SK-N-MC (cell line): ENCODE results near the gene PANK2.

Experiments used
- EZH2 ChIP-seq: fragments of 200-600 bp; sonication (generic); IDR thresholded peaks from one replicate; pipeline ENCODE4 v1.6.1; 2017; ENCODE audit warnings: antibody characterized with exemption
- FOXP2 ChIP-seq: optimal IDR thresholded peaks from 2 replicates; pipeline ENCODE3; 2011; ENCODE audit warnings: mild to moderate bottlenecking, moderate library complexity; ENCODE audit not compliant: insufficient read depth; ENCODE audit errors: extremely low read length, control extremely low read depth
- POLR2AphosphoS5 ChIP-seq: IDR thresholded peaks from 2 replicates; pipeline ENCODE4 v1.6.1; 2012; ENCODE audit warnings: mild to moderate bottlenecking, low read depth, low read length, borderline replicate concordance

DNA sequence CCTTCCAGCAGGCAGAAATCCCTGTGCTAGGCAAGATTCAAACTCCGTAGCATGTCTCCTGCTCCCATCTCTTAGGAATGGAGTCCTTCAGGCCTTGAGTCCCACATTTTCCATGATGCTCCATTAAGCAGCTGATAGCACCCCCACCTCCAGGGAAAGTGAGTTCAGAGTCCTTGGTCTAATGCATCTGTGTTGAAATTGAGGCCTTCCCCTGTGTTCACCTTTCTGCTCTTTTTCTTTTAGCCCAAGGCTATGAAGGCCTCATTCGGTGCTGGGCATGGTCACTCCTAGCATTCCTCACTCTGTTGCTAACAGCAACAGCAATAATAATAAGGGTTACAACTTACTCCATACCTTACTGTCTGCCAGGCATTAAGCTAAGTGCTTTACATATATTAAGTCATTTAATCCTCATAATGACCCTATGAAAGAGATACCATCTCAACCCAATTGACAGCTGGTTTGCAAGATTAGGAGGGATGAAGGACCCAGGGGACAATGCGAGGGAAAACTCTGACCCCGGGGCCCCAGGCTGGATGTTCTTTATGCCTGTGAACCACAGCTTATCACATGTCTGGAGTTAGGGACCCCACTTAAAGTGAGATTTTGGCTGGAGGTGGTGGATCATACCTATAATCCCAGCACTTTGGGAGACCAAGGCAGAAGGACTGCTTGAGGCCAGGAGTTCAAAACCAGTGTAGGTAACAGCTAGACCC, 17.5 kb upstream of the PANK2 start:
- TF ChIP-seq EZH2 (no peak), POLR2AphosphoS5 (no peak), FOXP2 (no peak)
